PC-9 (cell line): Measurements from ENCODE around the gene PLXDC2. TPM values are rescaled to one million over a fixed set of nuclear protein-coding genes. Genes with fewer than 3 reads are reported as not detected.

Experiments
- BruUV-seq: library from RNA; stranded (reverse); fragments of 400-500 nt; replicated peaks from 2 replicates; lab custom pipeline; 2021; lab: Mats Ljungman, UMichigan
- CTCF ChIA-PET: fragments of 300-600 bp; sonication (Branson Sonifier 250); formaldehyde crosslinking; loops from one replicate; lab custom pipeline; 2022; ENCODE audit warnings: antibody characterized with exemption; lab: Charles Lee
- POLR2A ChIA-PET: fragments of 300-600 bp; sonication (Branson Sonifier 250); formaldehyde crosslinking; loops from one replicate; lab custom pipeline; 2022; ENCODE audit warnings: antibody characterized with exemption; ENCODE audit not compliant: unreplicated experiment; lab: Charles Lee
- DNase-seq, 2 experiments: peaks; one replicate each; pipeline versions ENCODE4 v3.0.0 to v3.0.0-alpha.2; 2015 to 2022; ENCODE audit warnings: mixed read lengths in 1 of 2
- H2AFZ ChIP-seq: fragments of 200-600 bp; sonication (generic); 2 replicates; pipeline ENCODE4 v1.8.1; 2017; ENCODE audit warnings: antibody characterized with exemption
- H3F3A ChIP-seq: fragments of 200-600 bp; sonication (generic); 2 replicates; pipeline ENCODE4 v1.8.1; 2017; ENCODE audit warnings: antibody characterized with exemption, mild to moderate bottlenecking, low read depth; ENCODE audit not compliant: insufficient read depth
- H3K27ac ChIP-seq: fragments of 200-600 bp; sonication (generic); 2 replicates; pipeline ENCODE4 v1.6.1; 2016; ENCODE audit warnings: mixed run types
- H3K27me3 ChIP-seq: fragments of 200-600 bp; sonication (generic); 2 replicates; pipeline ENCODE4 v1.6.1; 2016; ENCODE audit warnings: low read depth, mixed run types; ENCODE audit not compliant: insufficient read depth
- H3K36me3 ChIP-seq: fragments of 200-600 bp; sonication (generic); 2 replicates; pipeline ENCODE4 v1.6.1; 2016; ENCODE audit warnings: low read depth, mixed run types
- H3K4me1 ChIP-seq: fragments of 200-600 bp; sonication (generic); replicated peaks from 2 replicates; pipeline ENCODE4 v1.6.1; 2016; ENCODE audit warnings: mixed run types; ENCODE audit not compliant: insufficient read depth
- H3K4me2 ChIP-seq: fragments of 200-600 bp; sonication (generic); 2 replicates; pipeline ENCODE4 v1.6.1; 2017; ENCODE audit warnings: mixed run types
- H3K4me3 ChIP-seq: fragments of 200-600 bp; sonication (generic); 2 replicates; pipeline ENCODE4 v1.6.1; 2016; ENCODE audit warnings: mixed run types
- H3K79me2 ChIP-seq: fragments of 200-600 bp; sonication (generic); 2 replicates; pipeline ENCODE4 v1.6.1; 2017; ENCODE audit warnings: low read depth, mixed run types
- H3K9me2 ChIP-seq: fragments of 200-600 bp; sonication (generic); 2 replicates; pipeline ENCODE4 v1.8.1; 2017; ENCODE audit warnings: mild to moderate bottlenecking; ENCODE audit not compliant: insufficient read depth
- H3K9me3 ChIP-seq: fragments of 200-600 bp; sonication (generic); 2 replicates; pipeline ENCODE4 v1.8.1; 2016; ENCODE audit warnings: low read depth; ENCODE audit not compliant: insufficient read depth
- H4K20me1 ChIP-seq: fragments of 200-600 bp; sonication (generic); 2 replicates; pipeline ENCODE4 v1.8.1; 2017; ENCODE audit not compliant: insufficient read depth
- CTCF ChIP-seq: fragments of 200-600 bp; sonication (generic); conservative IDR thresholded peaks from 2 replicates; pipeline ENCODE4 v1.6.1; 2017; ENCODE audit warnings: mixed run types, antibody characterized with exemption, mild to moderate bottlenecking, moderate library complexity
- EZH2 ChIP-seq: fragments of 200-600 bp; sonication (generic); IDR thresholded peaks from 2 replicates; pipeline ENCODE4 v1.8.0; 2017; ENCODE audit warnings: antibody characterized with exemption, low read depth
- intact Hi-C: fragments of 100-400 bp; cut with micrococcal nuclease; formaldehyde crosslinking; loops from one replicate; pipeline ENCODE4 v1.10.0; 2022; ENCODE audit not compliant: unreplicated experiment
- total RNA-seq: library from RNA; stranded (reverse); gene quantifications from 2 replicates; pipeline ENCODE4 v1.2.3, GENCODE V29; 2021

The PLXDC2 gene
- total RNA-seq, 1 experiment from 2014 or later, result not detected

- TF ChIP-seq CTCF, result no peak
- TF ChIP-seq EZH2, result no peak
- Histone ChIP-seq H3K79me2 (no peaks in the 10 kb centered on the region), H3K27me3 (peaks cover 8% of the 10 kb centered on the region; the same call in 1 of the 2 replicates), H3K36me3 (no peaks in the 10 kb centered on the region), H3F3A (no peaks in the 10 kb centered on the region), H3K27ac (no peak overlapping the region), H2AFZ (no peak overlapping the region), H4K20me1 (no peaks in the 10 kb centered on the region), H3K4me2 (no peak overlapping the region), H3K4me1 (no peaks in the 10 kb centered on the region), H3K9me3 (no peaks in the 10 kb centered on the region), H3K9me2 (no peaks in the 10 kb centered on the region), H3K4me3 (no peak overlapping the region)
- ChIA-PET CTCF (no interaction called here), POLR2A (no interaction called here)
- intact Hi-C loops, result no loop called here
- no peak for DNase-seq
- BruUV-seq, result no TSS peak
These were observed 283.9 kb downstream of the PLXDC2 start for GRCh38 chr10:20100171-20100570.

GRCh38 chr10:20105236-20105635 lies 289.0 kb downstream of the PLXDC2 start:
- H4K20me1 ChIP-seq, result no peaks in the 10 kb centered on the region
- H3K4me3 ChIP-seq, result no peak overlapping the region
- H3K36me3 ChIP-seq, result no peaks in the 10 kb centered on the region
- H3K27me3 ChIP-seq, result 0 out of 2 replicates have a peak, but pooled peaks cover 5% of the 10 kb centered on the region
- H2AFZ ChIP-seq, result no peak overlapping the region
- H3K9me2 ChIP-seq, result no peaks in the 10 kb centered on the region
- TF ChIP-seq CTCF (no peak), EZH2 (no peak)
- no peaks in the 10 kb centered on the region for H3F3A ChIP-seq
- POLR2A ChIA-PET, result no interaction called here
- no peak for DNase-seq
- no peak overlapping the region for H3K27ac ChIP-seq
- H3K4me1 ChIP-seq, result no peaks in the 10 kb centered on the region
- BruUV-seq, result no TSS peak
- no peak overlapping the region for H3K4me2 ChIP-seq
- no peaks in the 10 kb centered on the region for H3K9me3 ChIP-seq
- intact Hi-C loops, result no loop called here
- H3K79me2 ChIP-seq, result no peaks in the 10 kb centered on the region
- CTCF ChIA-PET, result no interaction called here

GRCh38 chr10:20105931-20106330 lies 289.7 kb downstream of the PLXDC2 start:
- CTCF ChIA-PET, result no interaction called here
- Histone ChIP-seq H2AFZ (no peak overlapping the region), H3K79me2 (no peaks in the 10 kb centered on the region), H3K4me2 (no peak overlapping the region), H3F3A (no peaks in the 10 kb centered on the region), H3K9me2 (no peaks in the 10 kb centered on the region), H3K4me3 (no peak overlapping the region), H3K27ac (no peak overlapping the region), H3K4me1 (no peaks in the 10 kb centered on the region), H4K20me1 (no peaks in the 10 kb centered on the region), H3K36me3 (no peaks in the 10 kb centered on the region), H3K9me3 (no peaks in the 10 kb centered on the region), H3K27me3 (0 out of 2 replicates have a peak, but pooled peaks cover 5% of the 10 kb centered on the region)
- DNase-seq, result no peak
- TF ChIP-seq EZH2 (no peak), CTCF (no peak)
- no TSS peak for BruUV-seq
- intact Hi-C loops, result no loop called here
- POLR2A ChIA-PET, result no interaction called here
